ENCODE results near the gene INHBC. TPM values are rescaled to one million over a fixed set of nuclear protein-coding genes. Genes with fewer than 3 reads are reported as not detected.

INHBC gene
- polyA plus RNA-seq, 1 of the 3 experiments (the other 2 are of a cell fraction) = 0.08 TPM

DNA sequence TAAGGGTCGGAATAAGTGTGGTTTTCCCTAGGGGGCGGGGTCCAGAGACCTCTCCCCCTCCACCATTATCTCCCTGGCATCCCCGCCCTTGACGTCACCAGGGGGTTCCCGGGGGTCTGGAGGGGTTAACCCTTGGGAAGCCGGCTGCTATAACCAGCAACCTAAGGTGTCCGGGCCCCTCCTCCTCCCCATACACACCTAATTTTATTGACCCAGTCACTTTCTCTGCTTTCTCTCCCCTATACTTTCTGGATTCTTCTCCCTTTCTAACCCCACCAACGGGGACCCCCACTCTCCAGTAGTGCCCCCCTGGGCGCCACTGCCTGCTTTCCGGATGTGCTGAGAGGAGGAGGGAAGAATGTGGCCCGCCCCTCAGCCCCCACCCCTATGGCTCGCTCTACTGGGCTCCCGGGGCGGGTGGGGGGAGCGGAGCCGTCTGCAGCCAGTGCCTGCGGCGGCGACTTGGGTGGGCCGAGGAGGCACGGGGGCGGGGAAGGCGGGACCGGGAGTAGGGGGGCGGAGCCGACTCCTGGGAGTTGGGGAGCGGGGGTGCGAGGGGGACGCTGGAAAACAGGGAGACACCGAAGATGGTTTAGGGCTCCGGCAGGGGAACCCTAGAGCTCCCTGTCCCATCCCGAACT, 26.8 kb downstream of the INHBC start:
- Histone ChIP-seq H3F3A (replicated peaks; ENCODE audit: insufficient read depth) (peaks cover 5% of the 10 kb centered on the region), H3K36me3 (replicated peaks in 1 of 2; ENCODE audit: control insufficient read depth in 1 of 2, insufficient read depth in 2 of 2, low read length in 1 of 2) (no peaks in the 10 kb centered on the region), H3K9me3 (no peaks in the 10 kb centered on the region), H3K4me2 (peak overlapping the region; percentile 94), H3K27ac (ENCODE audit: low read depth in 2 of 2, low read length in 1 of 2) (peak overlapping the region in 1 of 2 experiments; percentile 61; a peak in 2 of 4 replicates), H3K4me3 (ENCODE audit: low read depth in 2 of 2, low read length in 1 of 2) (peak overlapping the region; percentile 60 to 90), H3K4me1 (ENCODE audit: control insufficient read depth in 1 of 2, insufficient read depth in 2 of 2, low read depth in 1 of 2, low read length in 1 of 2) (peaks cover 0 to 20% of the 10 kb centered on the region in 2 experiments; a peak in 2 of 4 replicates), H4K20me1 (ENCODE audit: insufficient read depth) (no peaks in the 10 kb centered on the region), H3K79me2 (ENCODE audit: insufficient read depth) (no peaks in the 10 kb centered on the region), H3K9me2 (no peaks in the 10 kb centered on the region), H3K9ac (peak overlapping the region; percentile 35; the same call in 1 of the 2 replicates), H2AFZ (ENCODE audit: low read depth) (peak overlapping the region; percentile 84), H3K27me3 (ENCODE audit: insufficient read depth) (0 out of 2 replicates have a peak, but pooled peaks cover 7% of the 10 kb centered on the region)
- peak; percentile 70 for DNase-seq
- CTCF ChIA-PET = interaction anchor here (0.9 to 13.7 kb wide), 28 partner anchors 8 to 337 kb away, joined by 3 to 391 read pairs (median 6); partner anchors contain the start of genes B4GALNT1, DDIT3, INHBE and MARS1
- 3% methylated on average over 15 of the region's 32 CpGs for WGBS (ENCODE audit: low lambda C conversion rate)
- POLR2A ChIA-PET = no interaction called here
- TF ChIP-seq TCF12 (IDR thresholded peaks at IDR 0.05) (no peak), EP300 (IDR thresholded peaks at IDR 0.05; ENCODE audit: borderline replicate concordance in 1 of 2, low read depth in 1 of 2, low read length in 1 of 2) (no peak), GATA2 (CRISPR knock-in tag; IDR thresholded peaks at IDR 0.05) (no peak), NFIC (IDR thresholded peaks at IDR 0.05; ENCODE audit: borderline replicate concordance) (no peak), TAF1 (IDR thresholded peaks at IDR 0.05; ENCODE audit: borderline replicate concordance, low read depth, low read length) (no peak), RFX5 (IDR thresholded peaks at IDR 0.05; ENCODE audit: low read length) (no peak)

GRCh38 chr12:57461917-57462250, 27.3 kb downstream of the INHBC start:
- peaks cover 9% of the 10 kb centered on the region; the same call in 1 of the 2 replicates for H3K27me3 ChIP-seq (ENCODE audit: insufficient read depth)
- TF ChIP-seq YY1 (IDR thresholded peaks at IDR 0.05; ENCODE audit: low read depth) (no peak), USF2 (IDR thresholded peaks at IDR 0.05; ENCODE audit: borderline replicate concordance, low read depth, low read length) (no peak), JUND (IDR thresholded peaks at IDR 0.05) (no peak), ELF1 (IDR thresholded peaks at IDR 0.05) (no peak), POLR2AphosphoS5 (IDR thresholded peaks at IDR 0.05; ENCODE audit: low read depth, low read length) (no peak), CTCF (IDR thresholded peaks at IDR 0.05) (no peak), SIN3A (IDR thresholded peaks at IDR 0.05; ENCODE audit: borderline replicate concordance, low read depth, low read length) (no peak), NRF1 (IDR thresholded peaks at IDR 0.05; ENCODE audit: low read depth, low read length) (no peak), FOXM1 (IDR thresholded peaks at IDR 0.05; ENCODE audit: low read depth) (no peak), NFIC (IDR thresholded peaks at IDR 0.05; ENCODE audit: borderline replicate concordance) (no peak), IRF3 (IDR thresholded peaks at IDR 0.05; ENCODE audit: low read depth, low read length) (no peak), TAF1 (IDR thresholded peaks at IDR 0.05; ENCODE audit: borderline replicate concordance, low read depth, low read length) (no peak), FOXJ3 (CRISPR knock-in tag; IDR thresholded peaks at IDR 0.05) (no peak), SMC3 (IDR thresholded peaks at IDR 0.05; ENCODE audit: low read depth, low read length) (no peak), RFX5 (IDR thresholded peaks at IDR 0.05; ENCODE audit: low read length) (no peak), RCOR1 (IDR thresholded peaks at IDR 0.05; ENCODE audit: low read length) (no peak), EP300 (IDR thresholded peaks at IDR 0.05; ENCODE audit: borderline replicate concordance in 1 of 2, low read depth in 1 of 2, low read length in 1 of 2) (no peak), RAD21 (IDR thresholded peaks at IDR 0.05; ENCODE audit: low read length) (no peak)
- H3K79me2 ChIP-seq (ENCODE audit: insufficient read depth) = no peaks in the 10 kb centered on the region
- H4K20me1 ChIP-seq (ENCODE audit: insufficient read depth) = no peaks in the 10 kb centered on the region
- no peaks in the 10 kb centered on the region for H3K36me3 ChIP-seq (replicated peaks in 1 of 2; ENCODE audit: control insufficient read depth in 1 of 2, insufficient read depth in 2 of 2, low read length in 1 of 2)
- ChIA-PET POLR2A (no interaction called here), CTCF (interaction anchor here (0.6 to 13.7 kb wide), 31 partner anchors 8 to 1530 kb away, joined by 3 to 391 read pairs (median 4); partner anchors contain the start of genes B4GALNT1, DDIT3, INHBE and MARS1)
- 0% methylated on average over 6 of the region's 9 CpGs for WGBS (ENCODE audit: low lambda C conversion rate)
- no peaks in the 10 kb centered on the region for H3K9me2 ChIP-seq
- peak overlapping the region; percentile 60 to 90 for H3K4me3 ChIP-seq (ENCODE audit: low read depth in 2 of 2, low read length in 1 of 2)
- H3K27ac ChIP-seq (ENCODE audit: low read depth in 2 of 2, low read length in 1 of 2) = peak overlapping the region; percentile 48 to 61; a peak in 2 of 4 replicates
- peaks cover 5% of the 10 kb centered on the region for H3F3A ChIP-seq (replicated peaks; ENCODE audit: insufficient read depth)
- H3K4me2 ChIP-seq = peak overlapping the region; percentile 94
- peak overlapping the region; percentile 84; the same call in 1 of the 2 replicates for H2AFZ ChIP-seq (ENCODE audit: low read depth)
- H3K9me3 ChIP-seq = no peaks in the 10 kb centered on the region
- peaks cover 0 to 20% of the 10 kb centered on the region in 2 experiments; a peak in 2 of 4 replicates for H3K4me1 ChIP-seq (ENCODE audit: control insufficient read depth in 1 of 2, insufficient read depth in 2 of 2, low read depth in 1 of 2, low read length in 1 of 2)
- peak overlapping the region; percentile 35; the same call in 1 of the 2 replicates for H3K9ac ChIP-seq
- no peak for DNase-seq
